ENCODE measurements around the gene NXPH2.
"Not testable (repeated sequence)": the region's sequence is repeated elsewhere in the genome, so short reads cannot be mapped to it uniquely, and the experiment has no call there.

NXPH2 gene

DNA sequence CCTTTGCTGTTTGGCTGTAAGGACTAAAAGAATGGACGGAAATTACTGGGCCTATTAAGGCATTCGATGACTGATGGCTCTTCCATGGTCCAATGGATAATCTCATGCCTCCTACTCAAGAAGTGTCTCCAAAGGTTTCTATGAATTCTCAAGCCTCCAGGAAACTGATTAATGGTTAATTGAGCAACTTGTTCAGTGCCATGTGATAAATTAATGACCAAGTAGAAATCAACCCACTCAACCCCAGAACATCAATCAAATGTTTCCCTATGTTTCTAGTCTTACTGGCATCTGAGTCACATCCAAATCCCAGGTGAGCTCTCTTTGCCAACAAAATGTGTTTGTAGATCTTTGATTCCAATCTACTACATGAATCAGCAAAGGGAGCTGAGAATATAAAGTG is 103.6 kb downstream of the NXPH2 start:
- Histone ChIP-seq H3K9me3 (ENCODE audit: control insufficient read depth in 2 of 2, low read length in 2 of 2) (no peaks in the 10 kb centered on the region), H3K4me1 (ENCODE audit: control insufficient read depth, insufficient read depth, low read length) (no peaks in the 10 kb centered on the region), H3K27me3 (ENCODE audit: control insufficient read depth in 1 of 2, insufficient read depth in 2 of 2, low read length in 2 of 2) (peaks cover 0 to 2% of the 10 kb centered on the region in 2 donors), H3K27ac (ENCODE audit: low read length) (no peak overlapping the region), H3K36me3 (ENCODE audit: control insufficient read depth in 2 of 2, insufficient read depth in 2 of 2, low read length in 2 of 2) (no peaks in the 10 kb centered on the region), H3K9ac (ENCODE audit: low read length in 2 of 2) (no peak overlapping the region), H3K4me3 (ENCODE audit: low read length in 2 of 2) (no peak overlapping the region)

DNA sequence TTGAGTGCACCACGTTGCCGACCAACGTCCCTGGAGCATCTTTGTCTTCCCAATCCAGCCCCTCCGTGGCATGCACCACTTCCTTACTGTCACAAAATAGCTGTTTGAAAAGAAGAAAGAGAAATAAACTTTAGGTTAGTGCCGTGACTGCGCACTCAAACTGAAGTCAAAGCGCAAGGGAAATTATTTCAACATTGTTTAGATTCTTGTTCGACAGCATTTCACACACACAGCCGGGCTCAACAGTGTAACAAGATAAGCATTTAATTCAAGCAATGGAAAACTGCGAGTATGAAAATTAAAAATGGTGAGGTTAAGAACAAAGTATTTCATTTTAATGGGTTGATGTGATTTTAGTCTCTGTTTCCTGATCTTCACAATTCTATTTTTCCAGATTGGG is 108.6 kb downstream of the NXPH2 start:
- H3K27me3 ChIP-seq (ENCODE audit: control insufficient read depth in 1 of 2, insufficient read depth in 2 of 2, low read length in 2 of 2) = peaks cover 0 to 2% of the 10 kb centered on the region in 2 donors
- no peaks in the 10 kb centered on the region for H3K9me3 ChIP-seq (ENCODE audit: control insufficient read depth in 2 of 2, low read length in 2 of 2)
- H3K4me1 ChIP-seq (ENCODE audit: control insufficient read depth, insufficient read depth, low read length) = no peaks in the 10 kb centered on the region
- no peaks in the 10 kb centered on the region for H3K36me3 ChIP-seq (ENCODE audit: control insufficient read depth in 2 of 2, insufficient read depth in 2 of 2, low read length in 2 of 2)
- H3K27ac ChIP-seq (ENCODE audit: low read length) = no peak overlapping the region
- H3K4me3 ChIP-seq (ENCODE audit: low read length in 2 of 2) = no peak overlapping the region
- H3K9ac ChIP-seq (ENCODE audit: low read length in 2 of 2) = no peak overlapping the region

DNA sequence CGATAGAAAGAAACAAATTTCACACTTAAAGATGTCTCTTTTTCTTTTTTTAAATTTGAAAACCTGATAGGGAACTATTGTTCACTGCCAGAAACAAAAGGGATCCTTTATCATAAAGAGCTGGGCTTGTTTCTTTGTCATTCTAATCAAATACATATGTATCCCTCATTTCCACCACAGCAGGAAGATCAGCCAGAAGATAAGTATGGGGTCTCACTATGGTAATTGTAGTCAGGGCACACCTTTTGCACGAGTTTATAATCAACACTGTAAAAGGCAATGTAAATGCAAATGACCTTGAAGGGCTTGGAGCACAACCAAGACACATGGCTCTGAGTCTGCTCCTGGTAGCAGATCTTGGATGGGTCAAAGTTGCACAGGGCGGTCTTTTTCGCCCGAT is 109.5 kb downstream of the NXPH2 start:
- H3K27ac ChIP-seq (ENCODE audit: low read length) = no peak overlapping the region
- H3K36me3 ChIP-seq (ENCODE audit: control insufficient read depth in 2 of 2, insufficient read depth in 2 of 2, low read length in 2 of 2) = no peaks in the 10 kb centered on the region
- H3K4me3 ChIP-seq (ENCODE audit: low read length in 2 of 2) = no peak overlapping the region
- no peak overlapping the region for H3K9ac ChIP-seq (ENCODE audit: low read length in 2 of 2)
- no peaks in the 10 kb centered on the region for H3K9me3 ChIP-seq (ENCODE audit: control insufficient read depth in 2 of 2, low read length in 2 of 2)
- H3K4me1 ChIP-seq (ENCODE audit: control insufficient read depth, insufficient read depth, low read length) = no peaks in the 10 kb centered on the region
- H3K27me3 ChIP-seq (ENCODE audit: control insufficient read depth in 1 of 2, insufficient read depth in 2 of 2, low read length in 2 of 2) = peaks cover 0 to 2% of the 10 kb centered on the region in 2 donors

DNA sequence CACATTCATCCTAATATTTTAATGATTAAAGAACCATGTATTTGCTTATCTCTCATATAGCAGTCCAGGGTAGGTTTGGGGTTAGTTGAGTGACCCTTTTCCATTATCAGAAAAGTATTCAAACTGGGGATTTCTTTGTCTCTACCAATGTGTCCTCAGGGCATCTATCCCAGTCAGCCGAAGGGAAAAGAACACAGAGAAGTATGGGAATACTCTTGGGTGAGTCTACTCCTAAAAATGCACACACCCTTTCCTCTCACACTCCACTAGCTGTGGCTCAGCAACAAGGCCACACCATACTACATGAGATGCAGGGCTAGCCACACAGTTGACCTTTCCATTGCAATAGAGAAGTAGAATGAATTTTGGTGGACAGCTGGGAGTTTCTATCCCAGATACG is 114.3 kb downstream of the NXPH2 start:
- Histone ChIP-seq H3K9ac (ENCODE audit: low read length in 2 of 2) (no peak overlapping the region), H3K9me3 (ENCODE audit: control insufficient read depth in 2 of 2, low read length in 2 of 2) (no peaks in the 10 kb centered on the region), H3K4me3 (ENCODE audit: low read length in 2 of 2) (no peak overlapping the region), H3K36me3 (ENCODE audit: control insufficient read depth in 2 of 2, insufficient read depth in 2 of 2, low read length in 2 of 2) (no peaks in the 10 kb centered on the region), H3K4me1 (ENCODE audit: control insufficient read depth, insufficient read depth, low read length) (no peaks in the 10 kb centered on the region), H3K27ac (ENCODE audit: low read length) (no peak overlapping the region), H3K27me3 (ENCODE audit: control insufficient read depth in 1 of 2, insufficient read depth in 2 of 2, low read length in 2 of 2) (no peaks in the 10 kb centered on the region)

DNA sequence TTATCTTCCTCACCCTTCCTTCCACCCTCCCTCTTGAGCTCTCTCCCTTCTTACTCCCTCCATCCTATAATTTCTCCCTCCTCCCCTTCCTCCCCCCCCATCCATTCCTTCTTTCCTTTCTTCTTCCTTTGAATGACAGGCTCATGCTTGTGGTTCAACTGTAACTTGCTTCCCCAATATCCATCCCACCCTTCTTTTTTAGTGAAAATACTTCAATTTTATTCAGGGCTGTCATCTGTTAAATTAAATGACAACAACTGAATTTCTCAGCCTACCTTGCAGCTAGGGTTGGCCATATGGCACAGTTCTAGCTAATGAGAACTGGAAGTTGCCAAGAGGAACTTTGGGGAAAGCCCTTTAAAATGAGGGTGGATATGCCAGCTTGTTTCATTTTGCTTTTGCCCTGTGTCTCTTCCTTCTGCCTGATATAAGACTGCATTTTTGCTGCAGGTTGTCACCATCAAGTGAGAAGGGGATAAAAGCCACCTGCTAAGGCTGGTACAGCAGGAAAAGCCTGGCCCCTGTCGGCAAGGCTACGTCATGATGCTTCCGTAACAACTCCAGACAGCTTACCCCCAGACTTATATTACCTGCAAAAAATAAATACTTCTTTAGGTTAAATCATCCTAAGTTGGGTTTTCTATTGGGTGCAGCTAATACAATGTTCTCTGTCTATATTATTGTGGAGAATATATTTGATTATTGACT is 121.8 kb downstream of the NXPH2 start:
- H3K4me1 ChIP-seq (ENCODE audit: control insufficient read depth, insufficient read depth, low read length) = no peaks in the 10 kb centered on the region
- H3K36me3 ChIP-seq (ENCODE audit: control insufficient read depth in 2 of 2, insufficient read depth in 2 of 2, low read length in 2 of 2) = no peaks in the 10 kb centered on the region

DNA sequence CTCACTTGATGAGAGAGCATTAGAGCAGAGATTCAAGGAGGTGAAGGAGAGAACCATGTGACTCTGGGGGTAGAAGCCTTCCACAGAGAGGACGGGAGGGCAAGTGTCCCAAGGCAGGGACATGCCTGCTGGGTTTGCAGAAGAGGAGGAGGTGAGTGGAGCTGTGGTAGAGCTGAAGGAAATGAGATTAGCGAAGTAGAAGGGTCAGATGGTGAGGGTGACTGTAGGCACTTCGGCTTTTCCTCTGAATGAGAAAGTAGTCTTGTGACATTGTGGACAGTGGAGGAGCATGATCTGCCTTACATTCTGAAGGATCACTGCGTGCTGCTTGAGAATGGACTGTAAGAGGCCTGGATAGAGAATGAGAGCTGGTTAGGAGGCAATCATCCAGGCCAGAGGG is 126.0 kb downstream of the NXPH2 start:
- no peak overlapping the region for H3K27ac ChIP-seq (ENCODE audit: low read length)
- no peaks in the 10 kb centered on the region for H3K9me3 ChIP-seq (ENCODE audit: control insufficient read depth in 2 of 2, low read length in 2 of 2)
- no peaks in the 10 kb centered on the region for H3K27me3 ChIP-seq (ENCODE audit: control insufficient read depth in 1 of 2, insufficient read depth in 2 of 2, low read length in 2 of 2)
- no peak overlapping the region for H3K4me3 ChIP-seq (ENCODE audit: low read length in 2 of 2)
- H3K36me3 ChIP-seq (ENCODE audit: control insufficient read depth in 2 of 2, insufficient read depth in 2 of 2, low read length in 2 of 2) = no peaks in the 10 kb centered on the region
- H3K4me1 ChIP-seq (ENCODE audit: control insufficient read depth, insufficient read depth, low read length) = no peaks in the 10 kb centered on the region
- H3K9ac ChIP-seq (ENCODE audit: low read length in 2 of 2) = no peak overlapping the region

More for the DNA sequence above, 121.8 kb downstream of the NXPH2 start:
- H3K27me3 ChIP-seq (ENCODE audit: control insufficient read depth in 1 of 2, insufficient read depth in 2 of 2, low read length in 2 of 2) = no peaks in the 10 kb centered on the region
- no peak overlapping the region for H3K27ac ChIP-seq (ENCODE audit: low read length)
- no peaks in the 10 kb centered on the region for H3K9me3 ChIP-seq (ENCODE audit: control insufficient read depth in 2 of 2, low read length in 2 of 2)
- no peak overlapping the region for H3K4me3 ChIP-seq (ENCODE audit: low read length in 2 of 2)
- H3K9ac ChIP-seq (ENCODE audit: low read length in 2 of 2) = no peak overlapping the region

DNA sequence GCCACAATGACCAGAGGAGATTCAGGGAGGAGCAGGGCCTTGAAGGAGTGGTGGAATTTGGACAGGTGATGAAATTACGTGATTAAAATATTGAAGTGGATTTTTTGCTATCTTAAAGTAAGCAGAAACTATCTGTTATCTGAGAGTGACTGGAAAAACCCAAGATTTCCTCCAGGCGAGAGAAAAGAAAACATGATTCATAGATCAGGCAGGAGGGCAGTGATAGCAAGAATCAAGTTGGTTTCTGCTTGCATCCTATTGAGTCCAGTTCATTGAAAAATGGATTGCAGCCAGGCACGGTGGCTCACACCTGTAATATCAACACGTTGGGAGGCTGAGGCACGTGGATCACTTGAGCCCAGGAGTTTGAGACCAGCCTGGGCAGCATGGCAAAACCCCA is 127.8 kb downstream of the NXPH2 start:
- Histone ChIP-seq H3K9me3 (ENCODE audit: control insufficient read depth in 2 of 2, low read length in 2 of 2) (no peaks in the 10 kb centered on the region), H3K4me3 (ENCODE audit: low read length in 2 of 2) (no peak overlapping the region), H3K4me1 (ENCODE audit: control insufficient read depth, insufficient read depth, low read length) (no peaks in the 10 kb centered on the region), H3K36me3 (ENCODE audit: control insufficient read depth in 2 of 2, insufficient read depth in 2 of 2, low read length in 2 of 2) (no peaks in the 10 kb centered on the region), H3K27me3 (ENCODE audit: control insufficient read depth in 1 of 2, insufficient read depth in 2 of 2, low read length in 2 of 2) (peaks cover 0 to 2% of the 10 kb centered on the region in 2 donors), H3K9ac (ENCODE audit: low read length in 2 of 2) (no peak overlapping the region), H3K27ac (ENCODE audit: low read length) (no peak overlapping the region)

DNA sequence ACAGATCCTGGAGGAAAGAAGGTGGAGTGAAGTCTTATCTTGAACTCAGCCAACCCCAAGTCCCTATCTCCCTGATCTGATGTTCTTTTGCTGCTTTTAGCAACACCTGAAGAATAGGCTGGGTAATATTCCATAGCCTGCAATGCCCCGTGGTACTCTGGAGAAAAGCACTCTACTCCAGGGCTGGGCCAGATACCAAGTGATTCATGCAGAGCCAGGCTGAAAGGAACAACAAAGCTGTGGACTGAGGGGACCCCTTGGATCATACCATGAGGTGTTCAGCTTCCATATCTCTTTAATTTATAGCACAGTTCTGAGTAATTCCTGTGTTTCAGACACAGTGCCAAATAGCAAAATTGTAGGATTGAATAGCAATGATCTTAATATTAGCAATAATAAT is 130.6 kb downstream of the NXPH2 start:
- Histone ChIP-seq H3K4me3 (ENCODE audit: low read length in 2 of 2) (no peak overlapping the region), H3K9ac (ENCODE audit: low read length in 2 of 2) (no peak overlapping the region), H3K9me3 (ENCODE audit: control insufficient read depth in 2 of 2, low read length in 2 of 2) (no peaks in the 10 kb centered on the region), H3K36me3 (ENCODE audit: control insufficient read depth in 2 of 2, insufficient read depth in 2 of 2, low read length in 2 of 2) (no peaks in the 10 kb centered on the region), H3K4me1 (ENCODE audit: control insufficient read depth, insufficient read depth, low read length) (no peaks in the 10 kb centered on the region), H3K27ac (ENCODE audit: low read length) (no peak overlapping the region), H3K27me3 (ENCODE audit: control insufficient read depth in 1 of 2, insufficient read depth in 2 of 2, low read length in 2 of 2) (peaks cover 0 to 2% of the 10 kb centered on the region in 2 donors)

DNA sequence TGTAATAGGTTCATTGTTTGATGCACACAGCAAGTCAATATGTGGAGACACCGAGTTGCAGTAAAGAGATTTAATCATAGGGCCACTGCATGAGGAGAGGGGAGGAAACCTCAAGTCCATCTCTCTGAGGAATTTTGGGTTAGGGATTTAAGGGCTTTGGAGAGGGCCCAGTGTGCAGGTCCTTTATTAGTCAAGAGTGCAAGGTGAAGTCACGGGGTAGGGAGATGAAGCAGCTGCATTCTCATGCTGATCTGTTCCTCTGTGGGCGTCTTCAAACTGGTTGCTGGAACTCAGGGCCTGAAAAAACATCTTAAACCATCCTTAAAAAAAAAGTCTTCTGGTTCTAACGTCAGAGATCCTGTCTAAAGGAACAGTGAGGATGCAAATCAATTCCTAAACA is 131.6 kb downstream of the NXPH2 start:
- peaks cover 0 to 2% of the 10 kb centered on the region in 2 donors for H3K27me3 ChIP-seq (ENCODE audit: control insufficient read depth in 1 of 2, insufficient read depth in 2 of 2, low read length in 2 of 2)
- no peak overlapping the region for H3K4me3 ChIP-seq (ENCODE audit: low read length in 2 of 2)
- no peaks in the 10 kb centered on the region for H3K4me1 ChIP-seq (ENCODE audit: control insufficient read depth, insufficient read depth, low read length)
- no peak overlapping the region for H3K9ac ChIP-seq (ENCODE audit: low read length in 2 of 2)
- H3K27ac ChIP-seq (ENCODE audit: low read length) = no peak overlapping the region
- H3K36me3 ChIP-seq (ENCODE audit: control insufficient read depth in 2 of 2, insufficient read depth in 2 of 2, low read length in 2 of 2) = no peaks in the 10 kb centered on the region
- H3K9me3 ChIP-seq (ENCODE audit: control insufficient read depth in 2 of 2, low read length in 2 of 2) = no peaks in the 10 kb centered on the region

DNA sequence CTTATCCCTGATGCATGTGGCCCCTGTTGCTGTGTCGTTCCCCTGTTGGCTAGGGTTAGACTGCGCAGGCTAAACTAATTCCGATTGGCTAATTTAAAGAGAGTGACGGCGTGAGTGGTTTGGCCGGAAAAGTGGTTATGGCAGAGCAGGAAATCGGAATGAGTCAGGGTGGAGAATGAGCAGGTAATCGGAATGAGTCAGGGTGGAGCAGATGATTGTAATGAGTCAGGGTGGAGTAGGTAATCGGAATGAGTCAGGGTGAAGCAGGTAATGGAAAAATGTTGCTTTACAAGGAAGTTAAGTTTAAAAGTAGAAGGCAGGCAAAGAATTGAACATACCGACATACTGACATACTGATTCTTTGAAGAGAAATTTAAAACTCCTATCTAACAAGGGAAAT is 135.4 kb downstream of the NXPH2 start:
- not testable (repeated sequence) for H3K4me1 ChIP-seq (ENCODE audit: control insufficient read depth, insufficient read depth, low read length); H3K36me3 ChIP-seq (ENCODE audit: control insufficient read depth in 2 of 2, insufficient read depth in 2 of 2, low read length in 2 of 2); H3K9ac ChIP-seq (ENCODE audit: low read length in 2 of 2); H3K4me3 ChIP-seq (ENCODE audit: low read length in 2 of 2); H3K9me3 ChIP-seq (ENCODE audit: control insufficient read depth in 2 of 2, low read length in 2 of 2); H3K27ac ChIP-seq (ENCODE audit: low read length); H3K27me3 ChIP-seq (ENCODE audit: control insufficient read depth in 1 of 2, insufficient read depth in 2 of 2, low read length in 2 of 2)

DNA sequence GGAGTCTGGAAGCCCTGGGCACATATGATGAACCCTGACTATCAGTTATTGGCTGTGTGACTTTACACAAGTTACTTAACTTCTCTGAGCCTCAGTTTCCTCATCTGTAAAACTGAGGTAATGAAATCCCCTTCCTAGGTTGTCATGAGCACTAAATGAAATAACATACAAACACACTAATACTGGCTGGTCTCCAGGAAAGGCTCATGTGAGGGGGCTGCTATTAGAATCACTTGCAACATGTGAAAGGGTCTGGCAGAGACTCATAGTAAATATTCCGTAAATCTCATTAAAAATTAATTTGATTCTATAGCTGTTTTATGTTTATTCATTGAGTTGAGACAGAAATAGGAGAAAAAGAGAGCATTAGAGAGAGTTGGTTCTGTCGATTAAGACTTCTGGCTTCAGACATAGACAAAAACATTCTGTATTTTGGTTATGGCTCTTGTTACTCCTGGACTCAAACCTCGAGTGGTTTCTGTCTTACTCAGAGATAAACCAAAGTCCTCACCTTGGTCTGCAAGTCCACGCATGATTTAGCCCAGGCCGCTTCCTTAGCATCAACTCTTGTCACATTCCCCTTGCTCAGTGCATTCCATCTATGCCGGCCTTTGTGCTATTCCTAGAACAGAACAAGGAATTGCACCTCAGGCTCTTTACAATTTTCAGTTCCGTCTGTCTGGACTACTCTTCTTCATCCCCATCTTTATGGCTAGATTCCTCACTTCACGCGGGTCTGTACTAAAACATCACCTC is 139.1 kb downstream of the NXPH2 start:
- no peaks in the 10 kb centered on the region for H3K36me3 ChIP-seq (ENCODE audit: control insufficient read depth in 2 of 2, insufficient read depth in 2 of 2, low read length in 2 of 2)
- no peaks in the 10 kb centered on the region for H3K9me3 ChIP-seq (ENCODE audit: control insufficient read depth in 2 of 2, low read length in 2 of 2)
- H3K4me1 ChIP-seq (ENCODE audit: control insufficient read depth, insufficient read depth, low read length) = peaks cover 5% of the 10 kb centered on the region
- no peaks in the 10 kb centered on the region for H3K27me3 ChIP-seq (ENCODE audit: control insufficient read depth in 1 of 2, insufficient read depth in 2 of 2, low read length in 2 of 2)
- no peak overlapping the region for H3K27ac ChIP-seq (ENCODE audit: low read length)
- H3K9ac ChIP-seq (ENCODE audit: low read length in 2 of 2) = no peak overlapping the region
- no peak overlapping the region for H3K4me3 ChIP-seq (ENCODE audit: low read length in 2 of 2)
